GM12865 (cell line): ENCODE data around the gene TARBP1.

ENCODE experiments used
- DNase-seq: peaks from one replicate; pipeline ENCODE4 v3.0.0; 2010; ENCODE audit warnings: low read depth
- H3K4me3 ChIP-seq: 2 replicates; pipeline ENCODE4 v1.5.1; 2011; ENCODE audit warnings: mild to moderate bottlenecking, low read depth, low read length, control low read depth
- TF ChIP-seq, protein P1 (sequence below): IDR thresholded peaks from 2 replicates; pipeline ENCODE4 v1.5.1; 2011; ENCODE audit warnings: low read length, control low read depth, low read depth, inconsistent platforms; ENCODE audit not compliant: insufficient read depth; ENCODE audit errors: missing control alignments

Gene TARBP1

DNA sequence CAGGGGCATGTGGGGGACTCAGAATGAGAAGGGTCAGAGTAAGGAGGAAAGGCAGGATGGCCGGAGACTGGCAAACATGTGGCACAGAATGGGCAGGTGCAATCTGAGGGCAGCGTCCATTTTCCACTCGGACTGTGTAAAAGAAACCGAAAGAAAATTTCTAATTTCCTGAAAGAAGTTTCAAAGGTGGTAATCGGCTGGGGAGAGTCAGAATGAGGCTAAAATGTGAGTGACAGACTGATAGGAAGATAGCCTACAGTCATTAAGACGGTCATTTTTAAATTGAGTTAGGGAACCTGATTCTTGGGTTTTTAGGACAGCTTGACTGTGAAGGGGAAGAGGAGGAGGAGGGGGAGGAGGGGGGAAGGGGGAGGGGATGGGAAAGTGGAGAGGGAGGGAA lies 82.1 kb downstream of the TARBP1 start:
- peak; percentile 67 for DNase-seq
- TF ChIP-seq, protein P1, sequence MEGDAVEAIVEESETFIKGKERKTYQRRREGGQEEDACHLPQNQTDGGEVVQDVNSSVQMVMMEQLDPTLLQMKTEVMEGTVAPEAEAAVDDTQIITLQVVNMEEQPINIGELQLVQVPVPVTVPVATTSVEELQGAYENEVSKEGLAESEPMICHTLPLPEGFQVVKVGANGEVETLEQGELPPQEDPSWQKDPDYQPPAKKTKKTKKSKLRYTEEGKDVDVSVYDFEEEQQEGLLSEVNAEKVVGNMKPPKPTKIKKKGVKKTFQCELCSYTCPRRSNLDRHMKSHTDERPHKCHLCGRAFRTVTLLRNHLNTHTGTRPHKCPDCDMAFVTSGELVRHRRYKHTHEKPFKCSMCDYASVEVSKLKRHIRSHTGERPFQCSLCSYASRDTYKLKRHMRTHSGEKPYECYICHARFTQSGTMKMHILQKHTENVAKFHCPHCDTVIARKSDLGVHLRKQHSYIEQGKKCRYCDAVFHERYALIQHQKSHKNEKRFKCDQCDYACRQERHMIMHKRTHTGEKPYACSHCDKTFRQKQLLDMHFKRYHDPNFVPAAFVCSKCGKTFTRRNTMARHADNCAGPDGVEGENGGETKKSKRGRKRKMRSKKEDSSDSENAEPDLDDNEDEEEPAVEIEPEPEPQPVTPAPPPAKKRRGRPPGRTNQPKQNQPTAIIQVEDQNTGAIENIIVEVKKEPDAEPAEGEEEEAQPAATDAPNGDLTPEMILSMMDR: no peak
- H3K4me3 ChIP-seq: no peak overlapping the region

- TF ChIP-seq, protein P1: no peak
- H3K4me3 ChIP-seq: no peak overlapping the region
- no peak for DNase-seq
Measured at GRCh38 chr1:234396092-234396491, 82.9 kb downstream of the TARBP1 start.

DNA sequence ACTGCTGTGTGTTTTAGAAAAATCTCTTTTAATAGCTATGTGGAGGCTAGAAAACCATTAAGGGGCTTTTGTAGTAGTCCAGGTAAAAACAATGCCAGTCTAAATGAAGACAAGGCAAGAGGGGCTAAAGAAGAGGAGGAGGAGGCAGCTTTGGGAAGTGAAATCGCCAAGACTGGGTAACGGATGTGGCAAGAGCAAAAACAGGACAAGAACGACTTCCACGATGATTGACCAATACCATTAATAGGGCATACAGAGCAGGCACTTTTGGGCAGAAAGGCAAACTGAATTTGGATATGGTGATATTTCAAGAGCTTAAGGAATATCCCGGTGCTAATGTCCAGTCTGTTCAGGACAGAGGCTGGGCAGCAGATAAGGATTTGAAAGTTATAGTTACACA lies 83.7 kb downstream of the TARBP1 start:
- H3K4me3 ChIP-seq: no peak overlapping the region
- TF ChIP-seq, protein P1: no peak
- DNase-seq: no peak

- TF ChIP-seq, protein P1: no peak
- no peak overlapping the region for H3K4me3 ChIP-seq
- no peak for DNase-seq
Measured at GRCh38 chr1:234393190-234393589, 85.8 kb downstream of the TARBP1 start.

DNA sequence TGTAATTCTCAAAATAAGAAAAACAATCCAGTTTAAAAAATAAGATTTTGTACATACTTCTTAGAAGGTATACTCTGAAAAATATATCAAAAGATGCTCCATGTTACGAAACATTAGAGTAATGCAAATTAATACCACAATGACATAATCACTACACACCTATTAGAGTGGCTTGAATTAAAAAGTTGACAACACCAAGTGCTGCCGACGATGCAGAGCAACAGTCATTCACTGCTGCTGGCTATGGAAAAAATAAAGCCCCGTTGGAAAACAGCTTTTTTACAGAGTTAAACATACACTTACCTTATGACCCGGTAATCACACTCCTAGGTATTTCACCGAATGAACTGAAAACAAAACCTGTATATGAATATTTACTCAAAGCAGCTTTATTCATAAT lies 90.9 kb downstream of the TARBP1 start:
- no peak for DNase-seq
- H3K4me3 ChIP-seq: no peak overlapping the region
- TF ChIP-seq, protein P1: no peak

DNA sequence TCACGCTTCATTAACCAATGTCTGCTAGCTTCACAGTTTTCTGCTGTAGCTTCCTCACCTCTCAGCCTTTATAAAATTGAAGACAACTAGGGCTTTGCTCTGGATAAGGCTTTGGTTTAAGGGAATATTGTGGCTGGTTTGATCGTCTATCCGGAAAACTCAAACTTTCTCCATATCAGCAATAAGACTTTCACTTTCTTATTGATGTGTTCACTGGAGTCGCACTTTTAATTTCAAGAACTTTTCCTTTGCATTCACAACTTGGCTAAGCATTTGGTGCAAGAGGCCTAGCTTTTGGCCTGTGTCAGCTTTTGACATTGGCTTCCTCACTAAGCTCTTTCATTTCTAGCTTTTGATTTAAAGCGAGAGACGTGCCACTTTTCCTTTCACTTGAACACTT lies 92.9 kb downstream of the TARBP1 start:
- peak overlapping the region; percentile 7; the same call in 1 of the 2 replicates for H3K4me3 ChIP-seq
- TF ChIP-seq, protein P1: no peak
- peak; percentile 29 for DNase-seq
